Stimulated activated CD4-positive, alpha-beta T cell treated with anti-CD3 and anti-CD28 coated beads, Interleukin-12 subunit alpha, Interleukin-12 subunit beta, amount 100 ng/mL, for 24 hours (primary cell): ENCODE data around the gene EVC.
"Not testable (repeated sequence)": the region's sequence is repeated elsewhere in the genome, so short reads cannot be mapped to it uniquely, and the experiment has no call there.

ENCODE experiments used
- DNase-seq, 2 experiments: peaks; one replicate each; pipeline ENCODE4 v3.0.0-alpha.2; 2020; ENCODE audit warnings: low read depth in 2 of 2

Gene EVC

DNA sequence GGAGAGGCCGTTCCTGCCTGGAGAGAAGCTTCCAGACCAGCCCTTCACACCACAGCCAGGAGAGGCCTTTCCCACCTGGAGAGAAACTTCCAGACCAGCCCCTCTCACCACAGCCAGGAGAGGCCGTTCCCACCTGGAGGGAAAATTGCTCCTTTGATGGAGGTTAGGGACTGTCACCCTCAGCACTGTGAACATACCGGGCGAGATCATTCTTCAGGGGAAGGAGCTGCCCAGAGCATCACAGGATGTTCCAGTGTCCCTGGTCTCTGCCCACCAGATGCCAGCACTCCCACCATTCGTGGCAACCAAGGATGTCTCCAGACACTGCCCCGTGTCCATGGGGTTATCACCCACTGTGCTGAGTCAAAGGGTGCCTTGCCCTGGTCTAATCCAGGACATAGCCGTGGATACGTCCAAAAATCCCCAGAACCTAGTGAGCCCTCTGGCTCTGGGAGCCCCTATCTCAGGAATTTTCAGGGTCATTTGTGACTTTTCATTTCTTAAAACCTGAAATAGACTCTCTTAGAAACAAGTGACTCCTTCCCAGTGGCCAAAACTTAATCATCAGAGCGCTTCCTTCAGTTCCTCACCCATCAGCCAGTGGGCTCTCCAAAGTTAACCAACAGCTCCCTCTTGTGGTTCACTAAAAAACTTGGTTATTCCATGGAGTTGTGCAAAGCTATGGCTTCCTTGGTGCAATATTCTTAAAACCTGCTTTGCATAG, 101.7 kb downstream of the EVC start:
- no peak for DNase-seq

GRCh38 chr4:5813882-5814255, 102.9 kb downstream of the EVC start:
- DNase-seq = no peak

- DNase-seq = no peak
These were observed 103.4 kb downstream of the EVC start for GRCh38 chr4:5814421-5814820.

- DNase-seq = no peak
These were observed 104.6 kb downstream of the EVC start for GRCh38 chr4:5815641-5816040.

DNA sequence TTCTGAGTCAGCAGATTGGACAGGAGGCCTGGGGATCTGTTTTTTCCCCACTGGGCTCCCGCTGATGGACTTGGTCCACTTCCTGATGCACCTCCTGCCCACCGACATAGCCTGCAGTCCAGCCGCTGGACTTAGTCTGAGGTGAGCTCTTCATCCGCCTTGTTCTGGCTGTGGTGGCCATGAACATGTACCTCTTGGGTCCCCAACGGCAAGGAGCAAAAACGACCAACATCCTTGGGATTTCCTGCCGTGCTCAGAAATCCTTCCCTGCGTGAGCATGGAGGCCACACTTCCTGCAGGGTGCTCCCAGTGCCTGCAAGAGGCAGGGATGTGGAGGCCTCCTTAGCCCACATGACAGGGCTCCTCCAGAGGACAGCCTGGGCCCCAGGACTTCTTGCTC, 105.1 kb downstream of the EVC start:
- no peak for DNase-seq

GRCh38 chr4:5816851-5817375, 105.9 kb downstream of the EVC start:
- no peak for DNase-seq

DNA sequence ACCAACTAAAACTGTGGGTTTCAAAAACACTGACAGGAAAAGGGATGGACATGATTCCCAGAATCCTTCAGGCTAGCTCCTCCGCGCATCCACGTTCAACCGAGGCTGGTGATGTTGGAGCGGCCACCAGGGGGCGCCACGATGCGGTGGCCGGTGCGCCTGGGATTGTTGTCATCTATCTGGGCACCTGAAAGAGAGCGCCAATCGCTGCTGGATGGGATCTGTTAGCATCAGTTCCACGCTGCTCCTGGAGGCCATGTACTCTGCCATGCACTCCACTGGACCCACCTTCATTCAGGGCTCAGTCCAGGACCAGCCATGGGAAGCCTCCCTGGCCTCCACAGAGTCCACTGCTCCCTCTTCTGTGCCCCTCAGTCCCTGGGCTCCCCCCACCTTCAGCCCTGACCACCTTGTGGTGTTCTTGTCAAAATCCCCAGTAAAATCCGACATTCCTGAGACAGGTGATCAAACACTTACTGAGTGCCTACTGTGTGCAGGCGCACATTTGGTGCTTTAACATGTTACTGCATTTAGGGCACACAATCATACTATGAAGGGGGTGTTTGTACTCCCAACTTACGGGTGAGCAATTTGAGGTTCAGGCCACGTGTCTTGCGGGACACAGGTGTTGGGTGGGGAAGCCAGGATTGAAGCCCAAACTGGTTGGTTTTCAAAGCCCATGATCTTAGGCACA, 110.8 kb downstream of the EVC start:
- DNase-seq = no peak

GRCh38 chr4:5822619-5823018, 111.6 kb downstream of the EVC start:
- no peak for DNase-seq

- no peak for DNase-seq
These were observed 112.7 kb downstream of the EVC start for GRCh38 chr4:5823542-5824211.

GRCh38 chr4:5824227-5824626, 113.2 kb downstream of the EVC start:
- DNase-seq = no peak

DNA sequence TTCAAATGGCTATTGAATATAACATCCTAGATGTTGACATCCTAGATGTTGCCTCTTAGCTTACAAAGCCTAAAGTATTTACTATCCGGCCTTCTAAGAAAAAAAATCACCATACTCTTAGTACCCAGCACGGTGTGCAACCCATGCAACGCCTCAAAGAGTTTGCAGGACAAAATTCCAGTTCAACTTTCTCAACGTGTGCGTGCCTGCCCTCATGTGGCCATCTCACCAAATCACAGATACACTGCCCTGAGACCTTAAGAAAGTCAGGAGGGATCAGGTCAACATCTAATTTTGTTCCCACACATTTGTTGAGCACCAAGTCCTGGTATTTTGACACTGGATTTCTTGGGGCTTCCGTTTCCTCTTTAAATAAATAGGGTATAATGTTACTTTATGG, 113.6 kb downstream of the EVC start:
- no peak for DNase-seq

GRCh38 chr4:5825321-5826041, 114.5 kb downstream of the EVC start:
- no peak for DNase-seq

DNA sequence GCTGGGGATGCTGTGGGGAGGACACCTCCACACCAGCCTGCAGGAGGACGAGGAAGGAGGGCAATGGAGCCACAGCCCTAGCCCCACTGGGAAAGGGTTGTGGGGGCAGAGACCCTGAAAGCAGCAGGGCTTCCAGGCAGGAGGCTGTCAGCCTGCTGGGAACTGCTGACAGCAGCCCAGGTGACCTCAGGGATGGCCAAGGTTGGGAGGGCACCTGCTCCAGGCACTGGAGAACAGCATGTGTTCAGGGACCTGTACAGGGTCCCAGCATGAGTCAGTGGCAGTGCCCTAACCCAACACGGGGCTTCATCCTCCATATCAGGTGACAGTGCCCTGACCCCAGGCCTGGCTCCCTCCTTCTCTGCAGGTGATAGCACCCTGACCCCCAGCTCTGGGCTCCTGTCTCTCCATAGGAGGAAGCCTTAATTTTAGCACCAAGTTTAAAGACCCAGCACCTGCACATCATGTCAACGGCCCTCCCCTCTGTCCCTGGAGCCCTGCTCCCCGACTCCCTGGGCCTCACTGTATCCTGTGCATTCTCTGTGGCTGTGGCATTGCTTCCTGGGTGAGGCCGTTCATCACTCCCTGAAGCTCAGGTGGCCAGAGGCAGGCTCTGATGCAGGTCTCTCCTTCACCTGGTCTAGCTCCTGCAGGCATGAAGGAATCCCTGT, 115.6 kb downstream of the EVC start:
- DNase-seq = no peak

DNA sequence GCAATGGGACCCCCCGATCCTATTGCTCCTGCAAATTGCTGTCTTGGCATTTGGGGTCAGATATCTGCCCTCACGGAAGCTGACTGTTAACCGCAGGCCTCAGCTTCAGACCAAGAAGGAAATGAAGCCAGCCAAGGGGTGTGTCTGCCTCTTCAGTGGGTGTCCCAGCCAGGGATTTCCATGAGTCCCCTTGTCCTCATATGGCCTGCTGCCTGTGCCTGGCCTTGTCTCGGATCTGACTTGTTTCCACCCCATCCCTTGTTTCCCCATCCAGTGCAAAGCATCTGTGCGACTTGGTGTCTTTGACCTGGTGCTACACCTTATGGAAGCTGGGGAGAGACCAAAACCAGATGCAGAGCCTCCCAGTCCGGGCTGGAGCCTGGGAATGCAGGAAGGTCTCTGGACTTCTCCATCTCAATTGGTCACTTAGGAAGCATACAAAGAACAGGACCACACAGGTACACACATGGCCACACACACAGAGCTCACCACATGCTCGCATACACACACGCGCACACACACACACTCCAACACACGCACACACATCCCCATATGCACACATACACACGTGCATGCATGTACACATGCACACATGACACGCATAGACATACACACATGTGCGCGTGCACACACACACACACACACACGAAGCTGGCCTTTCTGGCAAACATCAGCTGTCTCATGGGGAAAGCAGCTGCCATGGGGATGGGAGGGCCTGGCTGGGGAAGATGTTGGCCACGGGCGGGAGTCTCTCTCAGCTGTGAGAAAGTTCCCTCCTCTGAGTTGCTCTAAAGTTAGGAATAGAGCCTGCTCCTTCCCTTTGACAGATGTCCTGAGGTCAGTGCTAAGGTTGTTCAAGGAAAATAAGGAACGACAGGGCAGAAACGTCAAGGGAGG, 116.4 kb downstream of the EVC start:
- no peak for DNase-seq

DNA sequence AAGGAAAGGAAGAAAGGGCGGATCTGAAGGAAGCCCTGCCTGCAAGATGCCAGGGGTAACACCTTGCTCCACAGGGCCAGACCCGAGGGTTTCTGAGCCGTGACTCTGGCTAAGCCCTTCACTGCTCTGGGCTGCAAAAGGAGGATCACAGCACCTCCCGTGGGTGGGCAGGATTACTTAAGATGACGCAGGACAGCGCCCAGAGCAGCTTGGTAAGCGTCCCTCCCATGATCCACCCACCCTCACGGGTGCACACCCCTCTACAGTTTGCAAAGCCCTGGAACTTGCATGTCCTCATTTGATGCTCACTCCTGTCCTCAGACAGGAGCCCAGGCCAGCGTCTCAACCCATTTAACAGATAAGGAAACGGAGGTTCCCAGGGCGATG, 117.0 kb downstream of the EVC start:
- DNase-seq = no peak

GRCh38 chr4:5836943-5837342, 125.9 kb downstream of the EVC start:
- no peak for DNase-seq

DNA sequence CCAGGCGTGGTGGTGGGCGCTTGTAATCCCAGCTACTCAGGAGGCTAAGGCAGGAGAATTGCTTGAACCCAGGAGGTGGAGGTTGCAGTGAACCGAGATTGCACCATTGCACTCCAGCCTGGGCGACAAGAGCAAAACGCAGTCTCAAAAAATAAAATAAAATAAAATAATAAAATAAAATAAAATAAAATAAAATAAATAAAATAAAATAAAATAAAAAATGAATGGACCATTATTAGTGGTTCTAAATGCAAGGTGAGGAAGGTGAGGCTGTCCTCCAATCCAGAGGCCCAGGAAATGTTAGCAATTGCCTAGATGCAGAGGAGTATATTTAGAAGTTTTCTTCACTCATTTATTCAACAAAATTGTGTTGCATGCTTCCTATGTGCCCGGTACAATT, 126.5 kb downstream of the EVC start:
- DNase-seq = not testable (repeated sequence)

GRCh38 chr4:5839332-5839731, 128.3 kb downstream of the EVC start:
- DNase-seq = no peak

GRCh38 chr4:5839751-5840674, 129.0 kb downstream of the EVC start:
- DNase-seq = no peak

- DNase-seq = no peak
These were observed 131.5 kb downstream of the EVC start for GRCh38 chr4:5842456-5842855.
